A549 (cell line): ENCODE data around the gene FAM181A. TPM values are rescaled to one million over a fixed set of nuclear protein-coding genes. Genes with fewer than 3 reads are reported as not detected.

Experiments
- ATAC-seq, 2 experiments: fragments of 200-7000 bp in 1 of 2; fragments of >200 bp in 1 of 2; cut with Nextera tagmentation in 1 of 2; cut with Tn5 transposase in 1 of 2; 3 replicates each; pipeline versions ENCODE4 v1.8.0 to v1.9.1; 2018 to 2020; ENCODE audit warnings: mild to moderate bottlenecking in 1 of 2, moderate library complexity in 1 of 2
- CTCF ChIA-PET: fragments of 300-600 bp; sonication (Branson Sonifier 250); formaldehyde crosslinking; extraction: SDS; loops from one replicate; lab custom pipeline; 2021; ENCODE audit warnings: antibody characterized with exemption, inconsistent platforms; lab: Yijun Ruan, JAX
- POLR2A ChIA-PET: fragments of 350-600 bp; formaldehyde crosslinking; extraction: SDS; loops from one replicate; lab custom pipeline; 2021; ENCODE audit warnings: antibody characterized with exemption, inconsistent platforms; lab: Yijun Ruan, JAX
- DNase-seq, 2 experiments: peaks; one replicate each; pipeline versions ENCODE4 v3.0.0 to v3.0.0-alpha.2; 2011 to 2016; ENCODE audit warnings: low read depth in 1 of 2, low spot score in 1 of 2
- FAIRE-seq: peaks from 2 replicates; lab custom pipeline; 2011; peaks lifted over from hg19 to GRCh38; lab: Jason Lieb, UNC
- H3K27ac ChIP-seq, 2 experiments: fragments of >200 bp; sonication (Bioruptor Twin); formaldehyde crosslinking; 3 replicates each; pipeline ENCODE4 v1.5.1; 2016 to 2017
- H3K4me1 ChIP-seq: fragments of >200 bp; sonication (Bioruptor Twin); formaldehyde crosslinking; 3 replicates; pipeline ENCODE4 v1.6.1; 2016
- H3K4me2 ChIP-seq: fragments of >200 bp; sonication (Bioruptor Twin); formaldehyde crosslinking; 3 replicates; pipeline ENCODE4 v1.6.1; 2016
- H3K4me3 ChIP-seq: fragments of >200 bp; sonication (Bioruptor Twin); formaldehyde crosslinking; 3 replicates; pipeline ENCODE4 v1.5.1; 2016
- H3K9me3 ChIP-seq: fragments of >200 bp; sonication (Bioruptor Twin); formaldehyde crosslinking; 3 replicates; pipeline ENCODE4 v1.6.1; 2016
- CBX2 ChIP-seq: fragments of 200-600 bp; sonication (generic); IDR thresholded peaks from 2 replicates; pipeline ENCODE4 v1.6.1; 2016; ENCODE audit warnings: low read depth, mild to moderate bottlenecking, borderline replicate concordance
- CBX8 ChIP-seq: fragments of 200-600 bp; sonication (generic); IDR thresholded peaks from 2 replicates; pipeline ENCODE4 v1.6.1; 2016
- CHD4 ChIP-seq: fragments of 200-600 bp; sonication (generic); IDR thresholded peaks from 2 replicates; pipeline ENCODE4 v1.6.1; 2016; ENCODE audit warnings: antibody characterized with exemption, mild to moderate bottlenecking, borderline replicate concordance
- EHF ChIP-seq: fragments of 250-450 bp; sonication (Bioruptor Pico); IDR thresholded peaks from 2 replicates; pipeline ENCODE4 v1.5.0; 2020; ENCODE audit warnings: mild to moderate bottlenecking
- EP300 ChIP-seq, 2 experiments: fragments of >200 bp; sonication (Bioruptor Twin); formaldehyde crosslinking; IDR thresholded peaks; 2 replicates in 1 of 2; 3 replicates in 1 of 2; pipeline ENCODE4 v1.6.1; 2016 to 2017
- ESRRA ChIP-seq: fragments of 150-350 bp; IDR thresholded peaks from 2 replicates; pipeline ENCODE4 v1.6.1; 2014; ENCODE audit warnings: mild to moderate bottlenecking, low read length, borderline replicate concordance
- FOSL2 ChIP-seq, 2 experiments: fragments of 450-650 bp in 1 of 2; fragments of >200 bp in 1 of 2; sonication (Bioruptor Twin) in 1 of 2; formaldehyde crosslinking; IDR thresholded peaks; 2 replicates each; pipeline versions ENCODE4 v1.5.0 to v1.6.1; 2016 to 2020; ENCODE audit warnings: mild to moderate bottlenecking in 1 of 2, moderate library complexity in 1 of 2
- HDAC2 ChIP-seq: fragments of 200-600 bp; sonication (generic); IDR thresholded peaks from 2 replicates; pipeline ENCODE4 v1.6.1; 2016
- HEYL ChIP-seq: fragments of 250-450 bp; sonication (Bioruptor Pico); IDR thresholded peaks from 2 replicates; pipeline ENCODE4 v1.8.0; 2021; ENCODE audit warnings: mild to moderate bottlenecking, moderate library complexity
- HOXB13 ChIP-seq: fragments of 250-450 bp; sonication (Bioruptor Pico); IDR thresholded peaks from 2 replicates; pipeline ENCODE4 v1.5.0; 2020; ENCODE audit warnings: low read depth, mild to moderate bottlenecking, moderate library complexity
- HOXB5 ChIP-seq: fragments of 250-450 bp; sonication (Bioruptor Pico); IDR thresholded peaks from 2 replicates; pipeline ENCODE4 v1.5.0; 2020; ENCODE audit warnings: mild to moderate bottlenecking, moderate library complexity
- KDM1A ChIP-seq: fragments of 200-600 bp; sonication (generic); IDR thresholded peaks from 2 replicates; pipeline ENCODE4 v1.6.1; 2016; ENCODE audit warnings: low read depth, mild to moderate bottlenecking
- KDM5A ChIP-seq: fragments of 200-600 bp; sonication (generic); IDR thresholded peaks from 2 replicates; pipeline ENCODE4 v1.6.1; 2016; ENCODE audit warnings: antibody characterized with exemption, mild to moderate bottlenecking
- MAZ ChIP-seq: fragments of 150-350 bp; IDR thresholded peaks from 2 replicates; pipeline ENCODE4 v1.6.1; 2014; ENCODE audit warnings: antibody characterized with exemption, low read depth, low read length, borderline replicate concordance
- NPAS2 ChIP-seq: fragments of 250-450 bp; sonication (Bioruptor Pico); IDR thresholded peaks from 2 replicates; pipeline ENCODE4 v1.8.0; 2022; ENCODE audit warnings: mild to moderate bottlenecking, moderate library complexity, borderline replicate concordance
- POLR2AphosphoS2 ChIP-seq: conservative IDR thresholded peaks from 2 replicates; pipeline ENCODE4 v1.6.1; 2012; ENCODE audit warnings: low read length, improper control_type of control experiment, inconsistent platforms
- RARB ChIP-seq: fragments of 250-450 bp; sonication (Bioruptor Pico); IDR thresholded peaks from 2 replicates; pipeline ENCODE4 v1.8.0; 2021; ENCODE audit warnings: mild to moderate bottlenecking, moderate library complexity
- RFX5 ChIP-seq: fragments of 450-650 bp; IDR thresholded peaks from 2 replicates; pipeline ENCODE4 v1.7.1; 2014; ENCODE audit warnings: antibody characterized with exemption, mild to moderate bottlenecking, moderate library complexity
- TFCP2L1 ChIP-seq: fragments of 250-450 bp; sonication (Bioruptor Pico); IDR thresholded peaks from 2 replicates; pipeline ENCODE4 v1.5.0; 2021; ENCODE audit warnings: mild to moderate bottlenecking
- ZFP36 ChIP-seq: fragments of 450-650 bp; IDR thresholded peaks from 2 replicates; pipeline ENCODE4 v1.6.1; 2014; ENCODE audit warnings: borderline replicate concordance; ENCODE audit not compliant: partially characterized antibody
- ZNF302 ChIP-seq: fragments of 250-450 bp; sonication (Bioruptor Pico); IDR thresholded peaks from 2 replicates; pipeline ENCODE4 v1.9.0; 2021; ENCODE audit warnings: inconsistent platforms, mild to moderate bottlenecking, moderate library complexity
- WGBS: methylation state at CpG from one replicate; pipeline ENCODE4 v1.1.6; 2017; ENCODE audit errors: missing lambda C conversion rate; 5-methylcytosine and 5-hydroxymethylcytosine counted together
- polyA plus RNA-seq, 4 experiments: library from polyadenylated mRNA; depleted of rRNA in 3 of 4; stranded (reverse); fragments of >200 nt; fragmentation: RNase III in 1 of 4; extraction: RNeasy Plus Mini Kit Qiagen cat#74134 plus additional on column Dnase treatment in 1 of 4; gene quantifications; 2 replicates in 3 of 4; 3 replicates in 1 of 4; pipeline ENCODE4 v1.2.3, GENCODE V29; 2011 to 2017
- TF ChIP-seq, protein P1 (sequence below): fragments of 150-350 bp; IDR thresholded peaks from 2 replicates; pipeline ENCODE4 v1.6.1; 2014; ENCODE audit warnings: low read depth, mild to moderate bottlenecking, low read length
- TF ChIP-seq, protein P2 (sequence below): fragments of >200 bp; sonication (Bioruptor Twin); formaldehyde crosslinking; IDR thresholded peaks from 3 replicates; pipeline ENCODE4 v1.6.1; 2016
- TF ChIP-seq, protein P3 (sequence below): IDR thresholded peaks from 2 replicates; pipeline ENCODE4 v1.6.1; 2012
- TF ChIP-seq, protein P4 (sequence below): fragments of >200 bp; sonication (Bioruptor Twin); formaldehyde crosslinking; IDR thresholded peaks from 2 replicates; pipeline ENCODE4 v1.6.1; 2016
- TF ChIP-seq, protein P5 (sequence below): fragments of 450-650 bp; IDR thresholded peaks from 2 replicates; pipeline ENCODE4 v1.6.1; 2014; ENCODE audit warnings: antibody characterized with exemption
- TF ChIP-seq, protein P6 (sequence below): IDR thresholded peaks from 2 replicates; pipeline ENCODE4 v1.6.1; 2012

Gene FAM181A
- polyA plus RNA-seq, 2 of the 4 experiments (the other 2 are of a cell fraction), result not detected

DNA sequence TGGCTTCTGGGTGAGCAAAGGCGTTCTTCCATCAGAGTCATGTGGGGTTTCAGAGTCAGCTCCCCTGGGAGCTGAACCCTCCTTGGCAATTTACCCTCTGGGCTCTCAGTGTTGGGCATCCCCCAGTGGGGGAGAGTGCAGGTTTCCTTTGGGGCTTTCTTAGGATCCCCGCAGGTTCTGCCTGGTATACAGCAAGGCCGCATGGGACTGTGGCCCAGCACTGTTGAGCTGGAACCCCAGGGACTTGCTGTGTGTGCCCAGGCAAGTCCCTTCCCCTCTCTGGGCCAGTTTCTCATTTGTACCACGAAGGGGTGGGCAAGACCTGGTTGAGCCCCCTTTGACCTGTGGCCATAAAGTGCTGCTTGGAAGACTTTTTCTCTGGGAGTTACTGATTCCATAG is 5.5 kb downstream of the FAM181A start:
- ChIA-PET POLR2A (no interaction called here), CTCF (interaction anchor here (0.6 to 29.6 kb wide), 5 partner anchors 35 to 210 kb away, joined by 3 to 601 read pairs (median 3); partner anchors contain the start of gene ASB2)

DNA sequence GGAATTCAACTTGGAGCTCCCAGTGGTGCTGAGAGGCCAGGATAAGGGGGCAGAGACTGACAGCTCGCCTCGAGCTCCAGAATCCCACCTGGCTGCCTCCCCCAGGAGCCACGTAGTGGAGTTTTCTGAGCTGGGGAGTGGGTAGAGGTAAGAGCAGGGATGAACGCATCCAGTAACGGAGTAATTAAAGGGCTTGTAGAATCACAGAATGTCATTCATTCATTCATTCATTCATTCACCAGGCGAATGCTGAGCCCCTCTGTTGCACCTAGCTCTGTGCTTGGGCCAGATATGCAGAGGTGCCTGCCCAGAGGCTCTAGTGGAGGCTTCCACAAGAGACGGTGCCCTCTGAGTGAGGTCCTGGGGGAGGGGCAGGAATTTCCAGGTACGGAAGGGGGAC is 8.1 kb downstream of the FAM181A start:
- Histone ChIP-seq H3K4me1 (no peaks in the 10 kb centered on the region), H3K4me2 (no peak overlapping the region), H3K27ac (no peak overlapping the region), H3K9me3 (no peaks in the 10 kb centered on the region), H3K4me3 (no peak overlapping the region)
- POLR2A ChIA-PET, result no interaction called here
- TF ChIP-seq KDM5A (no peak), HOXB5 (CRISPR knock-in tag) (no peak), RFX5 (no peak), ZNF302 (CRISPR knock-in tag) (no peak), CHD4 (no peak), MAZ (no peak), CBX2 (no peak), HDAC2 (no peak), EHF (CRISPR knock-in tag) (no peak), RARB (CRISPR knock-in tag) (no peak), ZFP36 (no peak), HOXB13 (CRISPR knock-in tag) (no peak), EP300 (IDR thresholded peaks at IDR 0.05) (no peak), FOSL2 (IDR thresholded peaks at IDR 0.05) (no peak), FOSL2 (CRISPR knock-in tag; IDR thresholded peaks at IDR 0.05) (no peak)
- TF ChIP-seq, protein P1, sequence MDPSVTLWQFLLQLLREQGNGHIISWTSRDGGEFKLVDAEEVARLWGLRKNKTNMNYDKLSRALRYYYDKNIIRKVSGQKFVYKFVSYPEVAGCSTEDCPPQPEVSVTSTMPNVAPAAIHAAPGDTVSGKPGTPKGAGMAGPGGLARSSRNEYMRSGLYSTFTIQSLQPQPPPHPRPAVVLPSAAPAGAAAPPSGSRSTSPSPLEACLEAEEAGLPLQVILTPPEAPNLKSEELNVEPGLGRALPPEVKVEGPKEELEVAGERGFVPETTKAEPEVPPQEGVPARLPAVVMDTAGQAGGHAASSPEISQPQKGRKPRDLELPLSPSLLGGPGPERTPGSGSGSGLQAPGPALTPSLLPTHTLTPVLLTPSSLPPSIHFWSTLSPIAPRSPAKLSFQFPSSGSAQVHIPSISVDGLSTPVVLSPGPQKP, result no peak
- TF ChIP-seq, protein P2, sequence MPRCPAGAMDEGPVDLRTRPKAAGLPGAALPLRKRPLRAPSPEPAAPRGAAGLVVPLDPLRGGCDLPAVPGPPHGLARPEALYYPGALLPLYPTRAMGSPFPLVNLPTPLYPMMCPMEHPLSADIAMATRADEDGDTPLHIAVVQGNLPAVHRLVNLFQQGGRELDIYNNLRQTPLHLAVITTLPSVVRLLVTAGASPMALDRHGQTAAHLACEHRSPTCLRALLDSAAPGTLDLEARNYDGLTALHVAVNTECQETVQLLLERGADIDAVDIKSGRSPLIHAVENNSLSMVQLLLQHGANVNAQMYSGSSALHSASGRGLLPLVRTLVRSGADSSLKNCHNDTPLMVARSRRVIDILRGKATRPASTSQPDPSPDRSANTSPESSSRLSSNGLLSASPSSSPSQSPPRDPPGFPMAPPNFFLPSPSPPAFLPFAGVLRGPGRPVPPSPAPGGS, result no peak
- TF ChIP-seq, protein P3, sequence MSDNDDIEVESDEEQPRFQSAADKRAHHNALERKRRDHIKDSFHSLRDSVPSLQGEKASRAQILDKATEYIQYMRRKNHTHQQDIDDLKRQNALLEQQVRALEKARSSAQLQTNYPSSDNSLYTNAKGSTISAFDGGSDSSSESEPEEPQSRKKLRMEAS, result no peak
- CTCF ChIA-PET, result interaction anchor here (0.8 to 29.6 kb wide), 9 partner anchors 10 to 280 kb away, joined by 3 to 601 read pairs (median 6); partner anchors contain the start of genes ASB2 and CCDC197
- DNase-seq, result no peak
- no peak for FAIRE-seq
- no peak for ATAC-seq
- WGBS, result 26% methylated on average over 8 of the region's 8 CpGs

More for the DNA sequence above, 5.5 kb downstream of the FAM181A start:
- H3K4me2 ChIP-seq, result no peak overlapping the region
- no peak overlapping the region for H3K4me3 ChIP-seq
- DNase-seq (no peak), ATAC-seq (no peak), FAIRE-seq (no peak)
- no peaks in the 10 kb centered on the region for H3K4me1 ChIP-seq
- no peak overlapping the region for H3K27ac ChIP-seq
- TF ChIP-seq, protein P4, sequence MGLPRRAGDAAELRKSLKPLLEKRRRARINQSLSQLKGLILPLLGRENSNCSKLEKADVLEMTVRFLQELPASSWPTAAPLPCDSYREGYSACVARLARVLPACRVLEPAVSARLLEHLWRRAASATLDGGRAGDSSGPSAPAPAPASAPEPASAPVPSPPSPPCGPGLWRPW, result no peak
- TF ChIP-seq KDM1A (no peak), ESRRA (no peak), HEYL (CRISPR knock-in tag) (no peak), POLR2AphosphoS2 (no peak), EHF (CRISPR knock-in tag) (no peak), NPAS2 (CRISPR knock-in tag) (no peak), HOXB5 (CRISPR knock-in tag) (no peak), CBX8 (no peak), TFCP2L1 (CRISPR knock-in tag) (no peak), RARB (CRISPR knock-in tag) (no peak)
- TF ChIP-seq, protein P5, sequence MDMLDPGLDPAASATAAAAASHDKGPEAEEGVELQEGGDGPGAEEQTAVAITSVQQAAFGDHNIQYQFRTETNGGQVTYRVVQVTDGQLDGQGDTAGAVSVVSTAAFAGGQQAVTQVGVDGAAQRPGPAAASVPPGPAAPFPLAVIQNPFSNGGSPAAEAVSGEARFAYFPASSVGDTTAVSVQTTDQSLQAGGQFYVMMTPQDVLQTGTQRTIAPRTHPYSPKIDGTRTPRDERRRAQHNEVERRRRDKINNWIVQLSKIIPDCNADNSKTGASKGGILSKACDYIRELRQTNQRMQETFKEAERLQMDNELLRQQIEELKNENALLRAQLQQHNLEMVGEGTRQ, result no peak
- TF ChIP-seq, protein P3, result no peak
- TF ChIP-seq, protein P6, sequence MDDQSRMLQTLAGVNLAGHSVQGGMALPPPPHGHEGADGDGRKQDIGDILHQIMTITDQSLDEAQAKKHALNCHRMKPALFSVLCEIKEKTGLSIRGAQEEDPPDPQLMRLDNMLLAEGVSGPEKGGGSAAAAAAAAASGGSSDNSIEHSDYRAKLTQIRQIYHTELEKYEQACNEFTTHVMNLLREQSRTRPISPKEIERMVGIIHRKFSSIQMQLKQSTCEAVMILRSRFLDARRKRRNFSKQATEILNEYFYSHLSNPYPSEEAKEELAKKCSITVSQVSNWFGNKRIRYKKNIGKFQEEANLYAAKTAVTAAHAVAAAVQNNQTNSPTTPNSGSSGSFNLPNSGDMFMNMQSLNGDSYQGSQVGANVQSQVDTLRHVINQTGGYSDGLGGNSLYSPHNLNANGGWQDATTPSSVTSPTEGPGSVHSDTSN, result no peak
- TF ChIP-seq, protein P2, result no peak
- 58% methylated on average over 4 of the region's 4 CpGs for WGBS
- H3K9me3 ChIP-seq, result no peaks in the 10 kb centered on the region
